PC-9 (cell line): ENCODE measurements around the gene ARL4A. TPM values are rescaled to one million over a fixed set of nuclear protein-coding genes. Genes with fewer than 3 reads are reported as not detected.

Experiments used
- BruUV-seq: library from RNA; stranded (reverse); fragments of 400-500 nt; replicated peaks from 2 replicates; lab custom pipeline; 2021; lab: Mats Ljungman, UMichigan
- CTCF ChIA-PET: fragments of 300-600 bp; sonication (Branson Sonifier 250); formaldehyde crosslinking; loops from one replicate; lab custom pipeline; 2022; ENCODE audit warnings: antibody characterized with exemption; lab: Charles Lee
- POLR2A ChIA-PET: fragments of 300-600 bp; sonication (Branson Sonifier 250); formaldehyde crosslinking; loops from one replicate; lab custom pipeline; 2022; ENCODE audit warnings: antibody characterized with exemption; ENCODE audit not compliant: unreplicated experiment; lab: Charles Lee
- DNase-seq, 2 experiments: peaks; one replicate each; pipeline versions ENCODE4 v3.0.0 to v3.0.0-alpha.2; 2015 to 2022; ENCODE audit warnings: mixed read lengths in 1 of 2
- H2AFZ ChIP-seq: fragments of 200-600 bp; sonication (generic); 2 replicates; pipeline ENCODE4 v1.8.1; 2017; ENCODE audit warnings: antibody characterized with exemption
- H3F3A ChIP-seq: fragments of 200-600 bp; sonication (generic); 2 replicates; pipeline ENCODE4 v1.8.1; 2017; ENCODE audit warnings: antibody characterized with exemption, mild to moderate bottlenecking, low read depth; ENCODE audit not compliant: insufficient read depth
- H3K27ac ChIP-seq: fragments of 200-600 bp; sonication (generic); 2 replicates; pipeline ENCODE4 v1.6.1; 2016; ENCODE audit warnings: mixed run types
- H3K27me3 ChIP-seq: fragments of 200-600 bp; sonication (generic); 2 replicates; pipeline ENCODE4 v1.6.1; 2016; ENCODE audit warnings: low read depth, mixed run types; ENCODE audit not compliant: insufficient read depth
- H3K36me3 ChIP-seq: fragments of 200-600 bp; sonication (generic); 2 replicates; pipeline ENCODE4 v1.6.1; 2016; ENCODE audit warnings: low read depth, mixed run types
- H3K4me1 ChIP-seq: fragments of 200-600 bp; sonication (generic); replicated peaks from 2 replicates; pipeline ENCODE4 v1.6.1; 2016; ENCODE audit warnings: mixed run types; ENCODE audit not compliant: insufficient read depth
- H3K4me2 ChIP-seq: fragments of 200-600 bp; sonication (generic); 2 replicates; pipeline ENCODE4 v1.6.1; 2017; ENCODE audit warnings: mixed run types
- H3K4me3 ChIP-seq: fragments of 200-600 bp; sonication (generic); 2 replicates; pipeline ENCODE4 v1.6.1; 2016; ENCODE audit warnings: mixed run types
- H3K79me2 ChIP-seq: fragments of 200-600 bp; sonication (generic); 2 replicates; pipeline ENCODE4 v1.6.1; 2017; ENCODE audit warnings: low read depth, mixed run types
- H3K9me2 ChIP-seq: fragments of 200-600 bp; sonication (generic); 2 replicates; pipeline ENCODE4 v1.8.1; 2017; ENCODE audit warnings: mild to moderate bottlenecking; ENCODE audit not compliant: insufficient read depth
- H3K9me3 ChIP-seq: fragments of 200-600 bp; sonication (generic); 2 replicates; pipeline ENCODE4 v1.8.1; 2016; ENCODE audit warnings: low read depth; ENCODE audit not compliant: insufficient read depth
- H4K20me1 ChIP-seq: fragments of 200-600 bp; sonication (generic); 2 replicates; pipeline ENCODE4 v1.8.1; 2017; ENCODE audit not compliant: insufficient read depth
- EZH2 ChIP-seq: fragments of 200-600 bp; sonication (generic); IDR thresholded peaks from 2 replicates; pipeline ENCODE4 v1.8.0; 2017; ENCODE audit warnings: antibody characterized with exemption, low read depth
- intact Hi-C: fragments of 100-400 bp; cut with micrococcal nuclease; formaldehyde crosslinking; loops from one replicate; pipeline ENCODE4 v1.10.0; 2022; ENCODE audit not compliant: unreplicated experiment
- total RNA-seq: library from RNA; stranded (reverse); gene quantifications from 2 replicates; pipeline ENCODE4 v1.2.3, GENCODE V29; 2021
- TF ChIP-seq, protein P1 (sequence below): fragments of 200-600 bp; sonication (generic); conservative IDR thresholded peaks from 2 replicates; pipeline ENCODE4 v1.6.1; 2017; ENCODE audit warnings: mixed run types, antibody characterized with exemption, mild to moderate bottlenecking, moderate library complexity

Gene ARL4A
- total RNA-seq, 1 experiment from 2014 or later, result 17.9 TPM

DNA sequence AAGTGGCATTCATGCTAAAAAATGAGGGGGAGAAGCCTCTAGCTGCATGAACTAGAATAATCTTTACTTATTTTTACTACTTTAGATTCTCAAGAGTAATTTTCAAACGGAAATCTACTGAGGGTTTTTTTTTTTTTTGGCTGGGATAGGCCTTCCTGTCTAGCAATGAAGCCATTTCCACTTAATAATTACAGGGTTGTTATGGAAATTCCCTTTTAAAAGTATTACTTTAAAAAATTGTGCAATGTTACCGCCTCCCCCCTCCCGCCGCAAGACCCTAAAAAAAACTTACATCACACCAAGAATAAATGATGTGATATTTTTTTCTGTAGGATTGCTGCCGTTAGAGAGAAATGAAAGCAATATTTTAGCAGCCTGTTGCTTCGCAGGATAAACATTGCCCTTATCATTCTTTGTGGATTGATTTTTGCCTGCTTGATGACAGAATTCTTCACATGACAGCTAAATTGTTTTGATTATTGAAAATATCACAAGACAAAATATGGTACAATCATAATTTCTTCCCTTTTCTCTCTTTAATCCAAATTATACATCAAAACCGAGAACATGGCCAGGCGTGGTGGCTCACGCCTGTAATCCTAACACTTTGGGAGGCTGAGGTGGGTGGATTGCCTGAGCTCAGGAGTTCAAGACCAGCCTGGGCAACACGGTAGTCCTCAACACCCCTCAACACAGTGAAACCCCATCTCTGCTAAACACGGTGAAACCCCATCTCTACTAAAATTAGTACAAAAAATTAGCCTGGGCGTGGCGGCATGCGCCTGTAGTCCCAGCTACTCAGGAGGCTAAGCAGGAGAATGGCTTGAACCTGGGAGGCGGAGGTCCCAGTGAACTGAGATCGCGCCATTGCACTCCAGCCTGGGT lies 32.8 kb downstream of the ARL4A start:
- no peak overlapping the region for H3K27ac ChIP-seq
- no TSS peak for BruUV-seq
- H3K79me2 ChIP-seq, result no peaks in the 10 kb centered on the region
- H3K9me3 ChIP-seq, result no peaks in the 10 kb centered on the region
- no peak for TF ChIP-seq EZH2
- H3F3A ChIP-seq, result no peaks in the 10 kb centered on the region
- no peak overlapping the region for H3K4me2 ChIP-seq
- H3K36me3 ChIP-seq, result no peaks in the 10 kb centered on the region
- intact Hi-C loops, result no loop called here
- no peak for DNase-seq
- ChIA-PET CTCF (interaction anchor here (0.7 kb wide), 1 partner anchor 714 kb away, joined by 3 read pairs; no protein-coding TSS in a partner anchor), POLR2A (interaction anchor here (0.6 kb wide), 1 partner anchor 348 kb away, joined by 3 read pairs; no protein-coding TSS in a partner anchor)
- peaks cover 13% of the 10 kb centered on the region for H3K4me1 ChIP-seq
- H3K9me2 ChIP-seq, result no peaks in the 10 kb centered on the region
- no peak overlapping the region for H2AFZ ChIP-seq
- H3K27me3 ChIP-seq, result no peaks in the 10 kb centered on the region
- no peaks in the 10 kb centered on the region for H4K20me1 ChIP-seq
- H3K4me3 ChIP-seq, result no peak overlapping the region

DNA sequence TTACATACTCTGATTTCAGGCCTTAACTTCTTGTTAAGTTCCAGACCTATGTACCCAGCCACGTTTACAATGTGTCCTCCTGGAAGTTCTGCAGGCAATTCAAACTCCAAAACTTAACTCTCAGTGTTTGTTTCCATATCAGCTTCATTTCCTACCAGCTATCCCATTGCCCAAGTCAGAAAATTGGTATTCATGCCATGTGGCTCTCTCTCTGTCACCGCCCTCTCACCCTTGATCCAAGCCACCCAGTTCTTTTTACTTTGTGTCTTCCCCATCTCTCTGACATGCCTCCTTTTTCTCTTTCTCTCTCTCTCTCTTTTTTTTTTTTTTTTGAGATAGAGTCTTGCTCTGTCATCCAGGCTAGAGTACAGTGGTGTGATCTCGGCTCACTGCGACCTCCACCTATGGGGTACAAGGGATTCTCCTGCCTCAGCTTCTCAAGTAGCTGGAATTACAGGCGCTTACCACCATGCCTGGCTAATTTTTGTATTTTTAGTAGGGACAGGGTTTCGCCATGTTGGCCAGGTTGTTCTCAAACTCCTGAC lies 33.9 kb downstream of the ARL4A start:
- Histone ChIP-seq H3K9me3 (no peaks in the 10 kb centered on the region), H3K27ac (no peak overlapping the region), H2AFZ (no peak overlapping the region), H3K4me3 (no peak overlapping the region), H3K9me2 (no peaks in the 10 kb centered on the region), H3K4me1 (peaks cover 8% of the 10 kb centered on the region), H4K20me1 (no peaks in the 10 kb centered on the region), H3K27me3 (no peaks in the 10 kb centered on the region), H3K79me2 (no peaks in the 10 kb centered on the region), H3K36me3 (no peaks in the 10 kb centered on the region), H3K4me2 (no peak overlapping the region), H3F3A (no peaks in the 10 kb centered on the region)
- DNase-seq, result no peak
- ChIA-PET POLR2A (interaction anchor here (0.6 kb wide), 1 partner anchor 35 kb away, joined by 3 read pairs; no protein-coding TSS in a partner anchor), CTCF (interaction anchor here (0.7 kb wide), 1 partner anchor 303 kb away, joined by 6 read pairs; no protein-coding TSS in a partner anchor)
- intact Hi-C loops, result no loop called here
- TF ChIP-seq, protein P1, sequence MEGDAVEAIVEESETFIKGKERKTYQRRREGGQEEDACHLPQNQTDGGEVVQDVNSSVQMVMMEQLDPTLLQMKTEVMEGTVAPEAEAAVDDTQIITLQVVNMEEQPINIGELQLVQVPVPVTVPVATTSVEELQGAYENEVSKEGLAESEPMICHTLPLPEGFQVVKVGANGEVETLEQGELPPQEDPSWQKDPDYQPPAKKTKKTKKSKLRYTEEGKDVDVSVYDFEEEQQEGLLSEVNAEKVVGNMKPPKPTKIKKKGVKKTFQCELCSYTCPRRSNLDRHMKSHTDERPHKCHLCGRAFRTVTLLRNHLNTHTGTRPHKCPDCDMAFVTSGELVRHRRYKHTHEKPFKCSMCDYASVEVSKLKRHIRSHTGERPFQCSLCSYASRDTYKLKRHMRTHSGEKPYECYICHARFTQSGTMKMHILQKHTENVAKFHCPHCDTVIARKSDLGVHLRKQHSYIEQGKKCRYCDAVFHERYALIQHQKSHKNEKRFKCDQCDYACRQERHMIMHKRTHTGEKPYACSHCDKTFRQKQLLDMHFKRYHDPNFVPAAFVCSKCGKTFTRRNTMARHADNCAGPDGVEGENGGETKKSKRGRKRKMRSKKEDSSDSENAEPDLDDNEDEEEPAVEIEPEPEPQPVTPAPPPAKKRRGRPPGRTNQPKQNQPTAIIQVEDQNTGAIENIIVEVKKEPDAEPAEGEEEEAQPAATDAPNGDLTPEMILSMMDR, result no peak
- no peak for TF ChIP-seq EZH2
- no TSS peak for BruUV-seq

DNA sequence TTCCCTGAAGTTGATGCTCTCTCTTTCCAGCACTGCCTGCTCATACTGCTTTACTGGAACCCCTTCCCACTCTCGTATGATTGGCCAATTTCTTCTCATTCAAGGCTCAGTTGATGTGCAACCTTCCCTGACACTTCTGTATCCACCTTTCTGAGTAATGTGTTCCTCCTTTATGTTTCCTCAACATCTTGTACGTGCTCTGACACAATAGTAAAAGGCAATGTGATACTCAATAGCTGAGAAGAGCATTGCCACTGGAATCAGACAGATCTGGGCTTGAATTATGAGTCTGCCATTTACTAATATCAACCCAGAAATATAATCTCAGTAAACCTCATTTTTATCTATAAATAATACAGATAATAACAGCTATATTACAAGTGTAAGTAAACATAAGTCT lies 34.7 kb downstream of the ARL4A start:
- Histone ChIP-seq H2AFZ (no peak overlapping the region), H3K36me3 (no peaks in the 10 kb centered on the region)
- intact Hi-C loops, result no loop called here

More for the DNA sequence above, 34.7 kb downstream of the ARL4A start:
- no peak for TF ChIP-seq EZH2
- TF ChIP-seq, protein P1, result no peak
- Histone ChIP-seq H3K4me1 (peaks cover 8% of the 10 kb centered on the region), H3K79me2 (no peaks in the 10 kb centered on the region), H3K4me3 (no peak overlapping the region), H3K27ac (no peak overlapping the region), H3K9me3 (no peaks in the 10 kb centered on the region), H3K4me2 (no peak overlapping the region), H3K9me2 (no peaks in the 10 kb centered on the region), H3K27me3 (no peaks in the 10 kb centered on the region), H4K20me1 (no peaks in the 10 kb centered on the region), H3F3A (no peaks in the 10 kb centered on the region)
- POLR2A ChIA-PET, result no interaction called here
- DNase-seq, result no peak
- no TSS peak for BruUV-seq
- CTCF ChIA-PET, result no interaction called here
